Testis (tissue), 2 donors: ENCODE data around the gene ANKRD33B.

Source experiments
- CTCF ChIP-seq, 3 experiments: fragments of 450-650 bp in 2 of 3; fragments of 200-600 bp in 1 of 3; sonication (generic) in 1 of 3; IDR thresholded peaks; one replicate each; pipeline ENCODE4 v1.5.1; 2016 to 2019; ENCODE audit warnings: antibody characterized with exemption in 3 of 3, mild to moderate bottlenecking in 2 of 3, moderate library complexity in 1 of 3
- POLR2A ChIP-seq: fragments of 450-650 bp; IDR thresholded peaks from one replicate; pipeline ENCODE4 v1.6.1; 2017; ENCODE audit warnings: antibody characterized with exemption, mild to moderate bottlenecking, moderate library complexity

GRCh38 chr5:10584714-10585517 lies 21.0 kb downstream of the ANKRD33B start:
- TF ChIP-seq CTCF (IDR thresholded peaks at IDR 0.05), result no peak
- TF ChIP-seq POLR2A, result no peak
